ENCODE data around the gene OXA1L.
A peak's percentile ranks its signal among the peaks of the same experiment; 100 is the strongest.
"Not testable (repeated sequence)": the region's sequence is repeated elsewhere in the genome, so short reads cannot be mapped to it uniquely, and the experiment has no call there.

The OXA1L gene

GRCh38 chr14:22766457-22767322, at the start of gene OXA1L:
OXA1L (plus strand) TSS chr14:22766688; CDS start chr14:22766702, 14 bp downstream.
- peak; percentile 91 to 97 for DNase-seq

DNA sequence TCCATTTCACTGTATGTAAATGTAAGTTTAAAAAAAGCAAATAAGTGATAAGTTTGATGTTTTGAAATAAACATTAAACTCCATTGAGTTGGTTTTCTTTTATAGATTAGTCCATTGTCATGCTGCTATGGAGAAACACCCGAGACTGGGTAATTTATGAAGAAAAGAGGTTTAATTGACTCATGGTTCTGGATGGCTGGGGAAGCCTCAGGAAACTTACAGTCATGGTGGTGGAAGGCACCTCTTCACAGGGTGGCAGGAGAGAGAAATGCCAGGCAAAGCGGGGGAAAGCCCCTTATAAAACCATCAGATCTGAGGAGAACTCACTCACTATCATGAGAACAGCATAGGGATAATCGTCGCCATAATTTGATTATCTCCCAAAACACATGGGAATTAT, 48.4 kb upstream of the OXA1L start:
- DNase-seq = no peak

GRCh38 chr14:22721213-22721612, 45.3 kb upstream of the OXA1L start:
- DNase-seq = no peak

GRCh38 chr14:22723815-22724214, 42.7 kb upstream of the OXA1L start:
- DNase-seq = no peak

DNA sequence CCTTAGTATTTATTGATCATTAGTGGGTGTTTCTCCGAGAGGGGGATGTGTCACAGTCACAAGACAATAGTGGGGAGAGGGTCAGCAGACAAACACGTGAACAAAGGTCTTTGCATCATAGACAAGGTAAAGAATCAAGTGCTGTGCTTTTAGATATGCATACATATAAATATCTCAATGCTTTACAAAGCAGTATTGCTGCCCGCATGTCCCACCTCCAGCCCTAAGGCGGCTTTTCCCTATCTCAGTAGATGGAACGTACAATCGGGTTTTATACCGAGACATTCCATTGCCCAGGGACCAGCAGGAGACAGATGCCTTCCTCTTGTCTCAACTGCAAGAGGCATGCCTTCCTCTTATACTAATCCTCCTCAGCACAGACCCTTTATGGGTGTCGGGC, 41.6 kb upstream of the OXA1L start:
- not testable (repeated sequence) for DNase-seq

GRCh38 chr14:22725374-22725773, 41.1 kb upstream of the OXA1L start:
- not testable (repeated sequence) for DNase-seq

GRCh38 chr14:22726012-22726411, 40.5 kb upstream of the OXA1L start:
- DNase-seq = no peak

DNA sequence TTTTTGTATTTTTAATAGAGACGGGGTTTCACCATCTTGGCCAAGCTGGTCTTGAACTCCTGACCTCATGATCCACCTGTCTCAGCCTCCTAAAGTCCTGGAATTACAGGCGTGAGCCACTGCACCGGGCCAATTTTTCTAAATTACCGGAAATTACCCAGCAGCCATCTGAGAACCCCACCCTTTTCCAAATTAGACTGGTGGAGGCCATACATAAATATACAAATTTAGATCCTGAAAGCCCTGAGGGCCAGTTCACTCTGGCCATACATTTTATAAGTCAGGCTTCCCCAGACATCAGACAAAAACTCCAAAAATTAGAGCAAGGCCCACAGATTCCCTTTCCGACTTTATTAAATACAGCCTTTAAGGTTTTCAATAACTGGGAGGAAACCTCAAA, 34.4 kb upstream of the OXA1L start:
- DNase-seq = not testable (repeated sequence)

- no peak for DNase-seq
Measured at GRCh38 chr14:22733829-22734228, 32.7 kb upstream of the OXA1L start.

- no peak for DNase-seq
Measured at GRCh38 chr14:22735096-22735495, 31.4 kb upstream of the OXA1L start.

- not testable (repeated sequence) for DNase-seq
Measured at GRCh38 chr14:22736384-22736783, 30.1 kb upstream of the OXA1L start.

DNA sequence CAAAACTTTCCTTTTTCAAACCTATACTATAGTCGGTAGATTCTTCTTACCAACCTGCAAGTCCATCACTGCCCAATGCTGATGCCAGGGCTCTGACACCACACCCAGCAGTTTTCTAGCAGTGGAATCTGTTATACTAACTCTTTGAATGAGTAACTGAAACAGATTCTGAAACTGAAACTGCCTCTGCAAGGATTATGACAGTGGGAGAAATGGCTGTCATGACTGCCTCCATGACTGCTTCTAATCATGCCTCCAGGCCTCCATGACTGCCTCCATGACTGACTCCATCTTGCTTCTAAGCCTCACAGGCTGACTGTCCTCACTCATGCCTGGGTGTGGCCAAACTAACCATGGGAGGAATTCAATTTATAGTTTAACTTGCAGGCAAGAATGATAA, 29.4 kb upstream of the OXA1L start:
- DNase-seq = no peak

DNA sequence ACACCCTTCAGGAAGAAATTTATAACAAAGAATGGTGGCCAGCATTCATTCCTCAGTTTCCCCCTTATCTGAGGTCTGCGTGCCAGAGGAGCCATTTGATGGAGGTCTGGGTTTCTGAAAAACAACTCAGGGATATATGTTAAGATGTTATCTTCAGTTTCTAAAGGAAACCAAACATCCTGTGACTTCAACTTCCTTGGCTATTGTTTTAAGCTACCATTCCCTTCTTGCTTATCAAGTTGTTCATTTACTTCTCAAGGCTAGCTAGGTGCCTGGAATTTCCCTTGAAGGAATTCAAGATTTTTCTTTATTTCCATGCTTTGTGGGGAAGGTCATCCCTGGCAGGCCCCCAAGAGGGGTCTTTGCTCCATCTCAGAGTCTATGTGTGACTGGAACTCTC, 27.1 kb upstream of the OXA1L start:
- DNase-seq = no peak

DNA sequence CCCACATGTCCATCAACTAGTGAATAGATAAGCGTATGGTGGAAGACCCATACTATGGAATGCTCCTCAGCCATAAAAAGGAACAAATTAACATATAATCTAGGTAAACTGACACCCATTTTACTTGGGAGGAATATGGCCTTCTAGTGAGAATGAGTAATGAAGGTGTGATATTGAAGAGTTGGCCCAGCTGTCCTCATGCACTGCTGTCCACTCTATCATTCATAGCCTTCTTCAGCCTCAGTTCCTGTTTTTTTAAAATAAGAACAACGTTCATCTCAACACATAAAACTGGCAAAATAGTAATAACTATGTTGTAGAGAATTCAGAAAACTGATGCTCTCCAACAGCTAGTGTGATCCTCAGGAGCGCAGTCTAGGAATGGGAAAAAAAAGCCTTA, 26.5 kb upstream of the OXA1L start:
- no peak for DNase-seq

GRCh38 chr14:22747769-22748168, 18.7 kb upstream of the OXA1L start:
- no peak for DNase-seq

DNA sequence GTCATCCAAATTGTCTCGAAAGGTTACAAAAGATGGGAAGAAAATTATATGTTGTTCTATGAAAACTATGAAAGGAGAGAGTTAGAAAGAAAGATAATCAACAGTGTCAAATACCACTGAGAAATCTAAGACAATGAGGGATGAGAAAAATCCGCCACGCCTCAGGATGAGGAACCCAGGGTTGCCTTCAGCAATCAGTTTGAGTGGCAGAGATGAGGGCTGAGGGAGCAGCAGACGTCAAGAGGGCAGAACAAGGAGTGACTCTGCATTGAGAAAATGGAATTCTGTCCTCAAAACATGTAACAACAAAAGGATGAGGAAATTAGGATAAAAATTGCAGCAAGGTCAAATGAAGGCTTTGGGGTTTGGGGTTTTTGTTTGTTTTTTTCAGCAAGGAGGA, 18.3 kb upstream of the OXA1L start:
- DNase-seq = no peak

DNA sequence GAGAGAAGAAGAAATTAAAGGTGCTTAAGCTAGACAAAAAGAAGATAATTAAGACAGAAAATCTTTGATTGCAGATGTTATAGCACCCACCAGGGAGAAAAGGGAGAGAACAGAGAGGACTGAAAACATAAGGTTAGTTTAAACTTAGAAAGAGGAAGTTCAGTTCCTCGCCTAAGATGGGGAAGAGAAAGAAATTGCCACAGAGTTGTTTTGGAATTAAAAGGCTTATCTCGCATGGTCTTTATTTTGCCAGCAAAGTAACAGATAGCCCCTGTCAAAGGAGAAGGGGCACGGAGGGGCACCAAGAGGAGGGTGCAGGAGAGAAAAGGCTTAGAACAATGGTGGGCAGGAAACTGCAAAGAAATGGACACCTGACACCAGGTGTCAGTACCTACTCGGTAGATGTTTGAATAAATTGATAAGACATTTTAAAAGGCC, 17.8 kb upstream of the OXA1L start:
- no peak for DNase-seq

- DNase-seq = no peak
Measured at GRCh38 chr14:22752422-22752821, 14.1 kb upstream of the OXA1L start.

- DNase-seq = no peak
Measured at GRCh38 chr14:22753586-22753985, 12.9 kb upstream of the OXA1L start.

GRCh38 chr14:22757972-22758650, 8.4 kb upstream of the OXA1L start:
- DNase-seq = not testable (repeated sequence)

GRCh38 chr14:22761734-22762133, 4.8 kb upstream of the OXA1L start:
- no peak for DNase-seq

DNA sequence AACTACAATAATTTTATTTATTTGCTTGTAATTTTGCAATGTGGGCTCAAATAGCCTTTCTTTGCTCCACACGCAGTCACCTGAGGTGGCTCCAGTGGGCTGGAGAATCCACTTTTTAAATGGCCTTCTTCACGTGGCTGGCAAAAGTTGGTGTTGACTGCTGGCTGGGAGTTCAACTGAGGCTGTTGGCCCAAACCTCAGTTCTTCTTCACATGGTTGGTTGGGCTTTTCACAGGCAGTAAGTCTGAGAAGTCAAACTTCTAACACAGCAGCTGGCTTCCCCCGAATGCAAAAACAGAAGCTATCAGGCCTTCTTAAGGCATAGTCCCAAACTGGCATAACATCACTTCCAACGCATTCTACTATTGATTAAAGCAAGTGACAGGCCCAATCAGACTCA, 2.1 kb upstream of the OXA1L start:
- DNase-seq = no peak

- DNase-seq = no peak
Measured at GRCh38 chr14:22767323-22767589, 768 bp downstream of the OXA1L start.

GRCh38 chr14:22768947-22769346, 2.5 kb downstream of the OXA1L start:
- no peak for DNase-seq

DNA sequence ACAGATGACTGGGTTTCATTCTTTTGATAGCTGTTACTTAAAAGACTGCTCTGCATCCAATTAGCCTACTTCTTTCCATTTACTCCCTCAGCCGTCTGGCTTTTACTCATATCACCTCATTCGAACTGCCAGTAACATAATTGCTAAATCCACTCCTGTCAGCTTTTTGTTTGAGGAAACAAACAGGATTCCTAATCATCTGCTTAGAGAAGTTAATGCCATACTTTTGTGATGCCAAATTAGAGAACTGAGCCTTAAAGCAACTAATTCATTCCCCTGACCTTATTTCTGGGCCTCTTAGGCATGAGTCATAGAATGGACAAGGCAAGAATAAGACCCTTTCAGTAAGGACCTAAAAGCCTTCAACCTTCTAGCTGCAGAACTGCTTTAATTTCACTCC, 2.9 kb downstream of the OXA1L start:
- DNase-seq = no peak
